Activated CD4-positive, CD25-positive, alpha-beta regulatory T cell treated with anti-CD3 and anti-CD28 coated beads, Interleukin-2, amount 50 U/mL, for 72 hours (primary cell): ENCODE data around the gene SEC24B.

Experiments used
- DNase-seq: peaks from one replicate; pipeline ENCODE4 v3.0.0; 2021

The SEC24B gene

GRCh38 chr4:109588176-109588575 is 154.6 kb downstream of the SEC24B start:
- DNase-seq = no peak

GRCh38 chr4:109589119-109589518 is 155.5 kb downstream of the SEC24B start:
- no peak for DNase-seq

GRCh38 chr4:109589605-109590004 is 156.0 kb downstream of the SEC24B start:
- DNase-seq = no peak
